ENCODE measurements around the gene TMEM139.
"Not testable (repeated sequence)": the region's sequence is repeated elsewhere in the genome, so short reads cannot be mapped to it uniquely, and the experiment has no call there.

TMEM139 gene

DNA sequence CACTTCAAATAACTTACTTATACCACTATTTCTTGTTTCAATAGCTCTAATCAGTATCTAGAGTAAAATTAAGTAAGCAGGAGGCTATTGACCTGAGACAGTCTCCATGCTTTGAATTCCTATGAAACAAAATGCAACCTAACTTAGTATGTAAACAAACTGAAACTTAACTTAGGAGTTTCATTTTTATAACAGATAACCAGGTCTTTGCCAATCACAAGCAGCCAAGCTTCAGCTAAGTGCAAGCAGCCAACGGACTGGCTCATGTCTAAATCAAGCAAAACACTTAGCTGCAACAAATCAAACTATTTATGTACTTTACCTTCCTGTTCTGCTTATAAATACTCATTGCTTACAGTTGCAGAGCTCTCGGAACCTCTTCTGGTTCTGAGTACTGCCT, 25.9 kb upstream of the TMEM139 start:
- no peak for DNase-seq (ENCODE audit: low read depth in 2 of 2)

DNA sequence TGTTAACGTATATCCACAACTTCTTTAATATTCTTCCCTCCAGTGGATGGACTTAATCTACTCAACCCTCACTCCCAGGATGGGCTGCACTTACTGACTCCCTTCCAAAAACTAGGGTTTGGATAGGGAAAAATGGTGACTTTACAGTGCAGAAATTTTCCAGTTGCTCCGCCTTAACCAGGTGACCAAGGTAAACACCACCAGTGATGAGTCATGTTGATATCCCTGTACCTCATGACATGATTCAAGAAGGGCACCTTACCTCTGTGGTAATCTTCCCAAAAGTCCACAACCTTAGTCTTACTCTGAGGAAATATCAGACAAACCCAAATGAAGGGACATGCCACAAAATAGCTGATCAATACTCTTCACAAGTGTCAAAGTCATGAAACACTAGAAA, 25.0 kb upstream of the TMEM139 start:
- DNase-seq (ENCODE audit: low read depth in 2 of 2): no peak

DNA sequence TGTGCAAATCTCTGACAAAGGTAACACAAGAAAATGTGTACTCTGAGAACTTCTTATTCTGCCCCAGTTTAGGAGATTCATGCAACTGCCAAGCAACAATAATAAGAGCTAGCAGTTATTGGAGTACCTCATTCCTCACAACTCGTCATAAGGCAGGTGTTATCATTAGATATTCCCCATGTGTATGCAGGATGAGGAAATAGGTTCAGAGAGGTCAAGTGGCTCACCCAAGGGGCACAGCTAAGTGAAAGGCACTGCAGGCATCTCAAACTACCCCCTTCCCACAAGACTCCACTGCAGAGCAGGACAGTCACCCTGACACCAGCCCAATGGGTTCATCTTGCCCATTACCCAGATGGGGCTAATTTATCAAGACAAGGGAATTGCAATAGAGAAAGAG, 22.9 kb upstream of the TMEM139 start:
- no peak for DNase-seq (ENCODE audit: low read depth in 2 of 2)

DNA sequence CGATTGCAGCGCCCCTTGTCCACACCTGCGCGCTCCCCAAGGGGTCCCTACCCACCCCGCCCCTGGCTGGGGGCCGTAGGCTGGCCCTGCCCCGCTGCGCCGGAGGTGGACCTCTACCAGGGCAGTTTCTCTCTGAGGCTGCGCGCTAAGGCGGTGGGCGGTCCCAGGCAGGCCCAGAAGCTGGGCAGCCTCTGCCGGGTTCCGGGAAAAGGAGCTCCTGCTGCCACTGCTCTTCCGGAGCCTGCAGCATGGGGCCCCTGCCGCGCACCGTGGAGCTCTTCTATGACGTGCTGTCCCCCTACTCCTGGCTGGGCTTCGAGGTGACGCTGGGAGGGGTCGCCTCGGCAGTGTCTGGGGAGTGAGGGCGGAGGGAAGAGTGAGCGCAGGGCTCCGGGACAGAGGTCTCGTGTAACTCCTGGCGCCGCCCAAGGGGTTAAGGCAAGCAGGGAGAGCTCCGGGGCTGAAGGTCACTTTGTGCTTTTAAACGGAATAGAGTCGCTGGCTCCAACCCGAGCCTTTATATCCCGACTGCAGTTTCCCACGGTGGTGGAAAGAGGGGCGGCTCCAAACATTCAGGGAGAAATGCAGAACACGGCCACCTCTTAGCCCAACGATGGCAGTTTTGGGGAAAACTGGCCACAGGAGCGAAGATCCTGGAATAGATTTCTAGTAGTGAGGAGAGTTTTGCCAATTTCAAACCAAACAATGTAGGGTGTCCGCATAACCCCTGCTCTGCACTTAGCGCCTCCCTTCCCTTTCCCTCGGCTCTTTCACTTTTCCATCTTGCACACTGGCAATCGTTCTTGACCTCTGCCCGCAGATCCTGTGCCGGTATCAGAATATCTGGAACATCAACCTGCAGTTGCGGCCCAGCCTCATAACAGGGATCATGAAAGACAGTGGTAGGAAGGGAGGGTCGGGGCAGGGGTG, 21.2 kb upstream of the TMEM139 start, which contains the start of gene GSTK1:
Gene GSTK1, plus strand, starts transcription at position 176 of the 930 bp plus-strand sequence. Its CDS starts 73 bp downstream, at position 249.
- DNase-seq (ENCODE audit: low read depth in 2 of 2): peak; percentile 34 to 54

DNA sequence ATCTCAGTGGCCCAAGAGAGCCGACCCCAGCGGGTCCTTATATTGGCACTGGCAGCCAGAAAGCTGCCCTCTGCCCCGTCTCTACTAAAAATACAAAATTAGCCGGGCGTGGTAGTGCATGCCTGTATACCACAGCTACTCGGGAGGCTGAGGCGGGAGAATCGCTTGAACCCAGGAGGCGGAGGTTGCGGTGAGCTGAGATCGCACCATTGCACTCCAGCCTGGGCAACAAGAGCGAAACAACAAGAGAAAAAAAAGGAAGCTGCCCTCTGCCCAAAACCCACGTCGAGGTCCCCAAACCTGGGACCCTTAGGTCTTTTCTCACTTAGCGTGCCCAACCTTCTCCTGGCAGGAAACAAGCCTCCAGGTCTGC, 20.6 kb upstream of the TMEM139 start:
- DNase-seq (ENCODE audit: low read depth in 2 of 2): not testable (repeated sequence)

DNA sequence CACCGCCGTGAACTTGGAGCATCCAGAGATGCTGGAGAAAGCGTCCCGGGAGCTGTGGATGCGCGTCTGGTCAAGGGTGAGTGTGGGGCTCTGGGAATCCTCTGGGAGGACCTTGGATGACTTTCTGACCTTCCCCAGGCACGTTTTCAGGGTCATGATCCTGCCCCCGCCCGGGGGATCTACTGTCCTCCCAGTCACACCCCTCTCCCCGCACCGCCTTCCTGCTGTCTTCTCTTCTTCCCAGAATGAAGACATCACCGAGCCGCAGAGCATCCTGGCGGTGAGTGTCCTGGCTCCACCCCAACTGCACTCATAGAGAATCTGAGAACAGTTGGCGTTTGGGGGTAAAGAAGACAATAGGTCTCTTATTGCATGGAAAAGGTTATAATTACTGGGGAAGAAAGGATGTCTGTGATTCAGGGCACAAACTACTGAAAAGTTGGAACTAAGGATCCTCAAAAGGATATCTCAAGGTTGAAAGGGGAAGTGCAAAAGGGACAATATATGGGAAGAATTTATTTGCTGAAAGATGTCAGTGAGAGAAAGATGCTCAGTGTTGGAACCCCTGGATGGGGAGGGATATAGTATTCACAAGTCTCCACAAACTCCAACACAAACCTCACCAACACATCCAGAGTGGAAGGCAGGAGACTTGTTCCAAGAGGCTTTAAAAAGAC, 19.6 kb upstream of the TMEM139 start:
- DNase-seq (ENCODE audit: low read depth in 2 of 2): no peak

DNA sequence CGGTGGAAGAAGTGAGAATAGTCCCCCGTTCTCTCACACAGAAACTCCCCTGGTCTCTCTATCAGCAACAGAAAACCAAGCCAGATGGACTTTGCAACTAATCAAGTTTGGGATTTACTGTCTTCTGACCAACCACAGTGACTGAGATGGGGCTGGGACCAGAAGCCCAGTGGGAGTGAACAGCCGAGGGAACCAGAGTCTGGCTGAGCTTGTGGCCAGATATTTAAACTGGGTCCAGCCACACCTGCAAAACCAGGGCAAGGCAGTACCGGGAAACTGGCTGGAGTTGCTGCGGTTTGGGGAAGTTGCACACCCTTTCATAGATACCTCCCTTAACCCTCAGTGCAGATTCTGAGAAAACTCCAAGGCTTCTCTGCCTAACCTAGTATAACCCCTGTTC, 15.5 kb upstream of the TMEM139 start:
- no peak for DNase-seq (ENCODE audit: low read depth in 2 of 2)

DNA sequence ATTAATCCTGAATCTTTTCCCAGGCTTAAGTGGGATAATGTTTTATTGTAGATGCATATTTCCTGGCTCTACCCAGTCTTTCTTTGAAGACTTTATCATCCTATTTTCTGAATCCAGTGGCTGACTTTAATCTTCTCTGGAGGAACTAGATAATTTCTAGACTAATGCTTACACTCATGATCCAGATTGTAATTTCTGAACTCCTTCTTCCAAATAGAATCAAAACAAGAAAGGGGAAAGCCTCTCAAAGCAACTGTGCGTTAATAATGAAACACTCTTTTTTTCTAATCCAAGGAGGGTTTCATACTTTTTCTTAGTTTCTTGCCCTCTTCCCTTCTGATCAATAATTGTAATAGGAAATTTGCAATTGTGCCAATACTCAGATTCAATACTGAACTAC, 13.5 kb upstream of the TMEM139 start:
- no peak for DNase-seq (ENCODE audit: low read depth in 2 of 2)

DNA sequence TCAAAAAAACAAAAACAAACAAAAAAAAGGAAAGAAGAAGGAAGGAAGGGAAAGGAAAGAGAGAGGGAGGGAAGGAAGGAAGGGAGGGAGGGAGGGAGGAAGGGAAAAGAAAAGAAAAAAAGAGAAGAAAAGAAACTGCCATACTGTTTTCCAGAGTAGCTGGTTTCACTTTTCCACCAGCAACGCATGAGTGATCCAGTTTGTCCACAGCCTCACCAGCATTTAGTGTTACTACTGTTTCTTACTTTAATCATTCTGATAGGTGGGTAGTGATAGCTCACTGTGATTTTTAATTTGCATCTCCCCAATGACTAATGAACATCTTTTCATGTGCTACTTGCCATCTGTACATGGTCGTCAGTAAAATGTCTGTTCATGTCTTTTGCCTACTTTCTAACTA, 11.9 kb upstream of the TMEM139 start:
- no peak for DNase-seq (ENCODE audit: low read depth in 2 of 2)

DNA sequence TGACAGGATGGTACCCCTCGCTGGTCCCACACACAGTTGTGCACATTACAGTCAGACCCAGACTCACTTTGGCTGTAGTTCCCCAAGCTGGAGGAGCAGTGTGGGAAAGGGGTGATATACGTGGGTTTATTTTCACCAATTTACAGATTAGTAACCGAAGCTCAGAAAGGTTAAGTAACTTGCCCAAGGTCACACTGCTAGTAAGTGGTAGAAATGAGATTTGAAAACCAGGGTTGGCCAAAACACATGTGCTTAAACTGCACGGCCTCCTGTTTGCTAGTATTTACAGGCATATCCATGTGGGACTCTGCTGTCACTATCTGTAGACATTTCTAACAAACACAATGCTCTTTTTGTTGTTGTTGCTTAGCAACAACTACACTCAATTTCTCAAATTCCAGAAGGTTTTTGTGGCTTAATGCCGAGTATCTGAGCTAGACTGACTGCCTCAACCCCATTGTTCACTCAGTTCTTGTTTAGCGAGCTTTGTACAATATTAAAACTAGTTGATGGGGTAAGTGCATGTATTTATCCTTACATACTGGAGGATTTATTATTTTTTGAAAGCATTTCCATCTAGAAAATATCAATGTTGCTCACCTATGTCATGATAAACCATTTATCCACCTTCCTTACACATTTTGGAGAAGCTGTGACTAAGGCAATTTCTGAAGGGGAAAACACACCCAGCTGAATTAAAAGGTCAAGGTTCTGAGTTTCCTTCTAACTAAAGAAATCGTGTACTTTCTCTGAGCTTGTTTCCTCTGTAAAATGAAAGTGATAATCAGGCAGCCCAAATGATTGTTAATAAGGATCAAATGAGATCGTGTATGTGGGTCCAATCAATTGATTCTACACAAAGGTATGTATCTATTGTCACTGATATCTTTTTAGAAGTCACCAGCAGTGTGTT, 5.3 kb upstream of the TMEM139 start:
- DNase-seq (ENCODE audit: low read depth in 2 of 2): no peak

DNA sequence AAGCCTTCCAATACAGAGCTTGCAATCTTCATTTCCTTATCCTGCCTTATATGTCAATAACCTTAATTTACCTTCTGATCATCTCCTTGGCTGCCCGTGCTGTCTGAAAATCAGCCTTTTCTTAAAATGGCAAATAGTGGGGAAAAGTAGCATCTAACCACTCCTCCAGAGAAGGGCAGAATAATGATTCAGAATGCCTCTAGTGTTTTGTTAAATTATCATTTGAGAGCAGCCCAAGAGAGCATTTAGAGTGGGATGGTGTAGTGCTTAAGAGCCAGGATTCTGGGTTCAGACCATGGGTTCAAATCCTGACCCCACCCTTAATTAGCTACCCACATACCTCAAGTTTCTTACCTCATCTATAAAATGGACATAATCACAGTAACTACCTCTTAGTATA, 4.6 kb upstream of the TMEM139 start:
- no peak for DNase-seq (ENCODE audit: low read depth in 2 of 2)

DNA sequence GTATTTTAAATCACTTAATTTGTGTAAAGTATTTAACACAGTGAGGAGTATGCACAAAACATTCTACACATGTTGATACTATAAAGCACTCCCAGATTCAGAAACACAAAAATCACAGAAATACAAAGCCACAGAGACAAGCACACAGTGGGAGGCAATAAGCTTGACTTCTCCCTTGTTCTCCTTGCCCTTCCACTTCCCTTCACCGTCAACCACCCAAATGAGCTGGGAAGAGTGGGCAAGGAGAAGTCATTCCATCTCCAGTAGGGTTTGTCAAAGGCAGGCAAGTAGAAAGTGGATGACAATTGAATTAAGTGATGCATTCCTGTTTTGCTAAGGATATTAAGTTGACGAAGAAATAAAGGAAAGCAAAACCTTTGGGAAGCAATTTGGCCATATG, 4.2 kb upstream of the TMEM139 start:
- no peak for DNase-seq (ENCODE audit: low read depth in 2 of 2)

DNA sequence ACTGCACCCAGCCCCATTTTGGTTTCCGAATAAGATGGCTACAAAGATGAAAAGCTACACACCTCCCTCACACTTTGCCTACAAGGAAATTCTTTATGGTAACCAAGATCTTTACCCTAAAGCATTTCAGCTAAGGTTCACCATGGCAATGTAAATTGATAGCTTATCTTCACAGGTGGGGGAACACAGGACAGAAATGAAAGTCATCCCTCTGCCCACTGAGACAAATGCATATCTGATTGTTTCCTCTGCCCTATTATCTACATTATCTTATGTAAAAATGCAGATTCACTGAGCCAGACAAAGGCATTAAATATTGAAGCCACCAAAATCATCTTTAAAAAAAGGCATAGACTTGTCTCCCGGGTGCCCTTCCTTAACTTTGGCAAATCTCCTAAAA, 3.2 kb upstream of the TMEM139 start:
- DNase-seq (ENCODE audit: low read depth in 2 of 2): no peak

DNA sequence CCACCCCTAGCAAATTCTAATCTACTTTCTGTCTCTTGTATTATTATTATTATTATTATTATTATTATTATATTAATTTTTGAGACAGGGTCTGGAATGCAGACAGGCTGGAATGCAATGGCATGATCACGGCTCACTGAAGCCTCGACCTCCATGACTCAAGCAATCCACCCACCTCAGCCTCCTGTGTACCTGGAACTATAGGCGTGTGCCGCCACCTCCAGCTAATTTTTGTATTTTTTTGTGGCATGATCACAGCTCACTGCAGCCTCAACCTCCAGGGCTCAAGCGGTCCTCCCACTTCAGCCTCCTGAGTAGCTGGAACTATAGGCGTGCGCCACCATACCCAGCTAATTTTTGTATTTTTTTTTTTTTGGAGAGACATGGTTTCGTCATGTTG, 2.6 kb upstream of the TMEM139 start:
- no peak for DNase-seq (ENCODE audit: low read depth in 2 of 2)

DNA sequence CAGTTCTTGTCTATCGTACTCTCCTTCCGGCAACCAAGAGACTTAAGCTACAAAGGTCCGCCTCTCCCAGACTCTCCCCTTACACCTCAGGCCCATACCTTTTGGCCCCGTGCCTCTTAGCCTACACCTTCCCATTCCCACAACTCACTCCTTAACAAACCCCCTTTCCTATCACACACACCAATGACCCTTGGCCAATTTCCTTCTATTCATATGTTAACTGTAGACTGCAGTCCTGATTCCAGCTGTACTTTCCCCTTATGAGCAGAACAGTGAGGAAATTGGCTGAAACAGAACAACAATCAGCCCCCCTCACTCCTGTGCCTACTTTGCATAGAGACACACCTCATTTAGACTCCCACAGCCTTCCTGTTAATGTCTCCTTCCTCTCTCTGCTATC, 1.4 kb upstream of the TMEM139 start:
- DNase-seq (ENCODE audit: low read depth in 2 of 2): no peak

DNA sequence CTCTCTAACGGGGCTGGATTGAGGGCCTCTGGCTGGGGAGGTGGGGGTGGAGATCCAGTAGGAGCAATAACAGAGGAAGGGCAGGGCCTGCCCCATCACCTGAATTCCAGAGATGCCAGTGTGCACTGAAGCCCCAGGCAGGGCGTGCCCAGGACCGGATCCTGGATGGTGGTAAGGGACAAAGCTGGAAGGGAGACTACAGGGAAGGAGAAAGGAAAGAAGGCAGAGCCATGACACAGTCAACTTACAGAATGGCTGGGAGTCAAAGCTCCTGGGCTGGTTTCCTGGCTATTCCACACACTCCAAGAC, 666 bp downstream of the TMEM139 start:
- DNase-seq (ENCODE audit: low read depth in 2 of 2): no peak

DNA sequence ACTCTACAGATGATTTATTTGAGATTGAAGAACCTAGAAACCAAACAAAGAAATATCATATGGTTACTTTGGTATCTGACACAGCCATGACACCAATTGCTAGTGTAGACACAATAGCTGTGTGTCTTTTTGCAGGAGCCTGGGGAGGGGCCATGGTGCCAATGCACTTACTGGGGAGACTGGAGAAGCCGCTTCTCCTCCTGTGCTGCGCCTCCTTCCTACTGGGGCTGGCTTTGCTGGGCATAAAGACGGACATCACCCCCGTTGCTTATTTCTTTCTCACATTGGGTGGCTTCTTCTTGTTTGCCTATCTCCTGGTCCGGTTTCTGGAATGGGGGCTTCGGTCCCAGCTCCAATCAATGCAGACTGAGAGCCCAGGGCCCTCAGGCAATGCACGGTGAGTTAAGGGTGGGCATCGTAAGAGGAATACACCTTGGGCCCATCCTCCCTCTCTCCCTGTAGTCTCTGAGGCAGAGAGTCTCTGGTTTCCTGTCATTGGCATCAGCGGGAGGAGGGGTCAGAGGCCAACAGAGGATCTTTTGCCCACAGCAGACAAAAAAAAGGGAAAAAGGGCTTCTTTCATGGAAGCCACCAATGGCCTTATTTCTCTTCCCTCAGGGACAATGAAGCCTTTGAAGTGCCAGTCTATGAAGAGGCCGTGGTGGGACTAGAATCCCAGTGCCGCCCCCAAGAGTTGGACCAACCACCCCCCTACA, 1.2 kb downstream of the TMEM139 start:
- no peak for DNase-seq (ENCODE audit: low read depth in 2 of 2)

DNA sequence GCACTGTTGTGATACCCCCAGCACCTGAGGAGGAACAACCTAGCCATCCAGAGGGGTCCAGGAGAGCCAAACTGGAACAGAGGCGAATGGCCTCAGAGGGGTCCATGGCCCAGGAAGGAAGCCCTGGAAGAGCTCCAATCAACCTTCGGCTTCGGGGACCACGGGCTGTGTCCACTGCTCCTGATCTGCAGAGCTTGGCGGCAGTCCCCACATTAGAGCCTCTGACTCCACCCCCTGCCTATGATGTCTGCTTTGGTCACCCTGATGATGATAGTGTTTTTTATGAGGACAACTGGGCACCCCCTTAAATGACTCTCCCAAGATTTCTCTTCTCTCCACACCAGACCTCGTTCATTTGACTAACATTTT, 1.7 kb downstream of the TMEM139 start:
- DNase-seq (ENCODE audit: low read depth in 2 of 2): no peak

DNA sequence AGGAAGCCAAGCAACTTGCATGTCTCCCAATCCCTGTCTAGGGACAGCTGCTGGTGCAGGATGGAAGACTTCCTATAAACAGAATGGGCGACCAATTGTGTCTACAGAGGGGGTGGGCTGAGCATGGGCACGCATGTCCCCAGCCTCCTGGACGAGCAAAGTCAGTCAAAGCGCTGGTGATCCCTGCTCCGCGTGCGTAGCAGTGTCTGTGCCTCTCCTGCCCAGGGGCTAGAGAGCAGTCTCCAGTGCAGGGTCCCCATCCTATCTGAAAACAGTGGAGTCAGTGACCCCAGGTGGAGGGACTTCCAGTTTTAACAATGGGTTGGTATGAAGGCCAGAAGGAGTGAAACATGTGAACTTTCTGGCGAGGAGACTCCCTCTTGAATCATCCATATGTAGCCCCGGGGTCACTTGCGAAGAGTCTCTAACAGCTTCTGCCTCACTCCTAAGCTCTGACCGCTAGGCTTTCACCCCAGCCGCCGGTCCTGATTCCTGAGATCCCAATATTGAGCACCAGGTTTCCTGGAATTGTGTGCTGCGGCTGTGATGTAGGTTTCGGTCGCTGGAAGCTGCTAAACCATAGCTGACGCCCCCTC, 2.7 kb downstream of the TMEM139 start:
- no peak for DNase-seq (ENCODE audit: low read depth in 2 of 2)

DNA sequence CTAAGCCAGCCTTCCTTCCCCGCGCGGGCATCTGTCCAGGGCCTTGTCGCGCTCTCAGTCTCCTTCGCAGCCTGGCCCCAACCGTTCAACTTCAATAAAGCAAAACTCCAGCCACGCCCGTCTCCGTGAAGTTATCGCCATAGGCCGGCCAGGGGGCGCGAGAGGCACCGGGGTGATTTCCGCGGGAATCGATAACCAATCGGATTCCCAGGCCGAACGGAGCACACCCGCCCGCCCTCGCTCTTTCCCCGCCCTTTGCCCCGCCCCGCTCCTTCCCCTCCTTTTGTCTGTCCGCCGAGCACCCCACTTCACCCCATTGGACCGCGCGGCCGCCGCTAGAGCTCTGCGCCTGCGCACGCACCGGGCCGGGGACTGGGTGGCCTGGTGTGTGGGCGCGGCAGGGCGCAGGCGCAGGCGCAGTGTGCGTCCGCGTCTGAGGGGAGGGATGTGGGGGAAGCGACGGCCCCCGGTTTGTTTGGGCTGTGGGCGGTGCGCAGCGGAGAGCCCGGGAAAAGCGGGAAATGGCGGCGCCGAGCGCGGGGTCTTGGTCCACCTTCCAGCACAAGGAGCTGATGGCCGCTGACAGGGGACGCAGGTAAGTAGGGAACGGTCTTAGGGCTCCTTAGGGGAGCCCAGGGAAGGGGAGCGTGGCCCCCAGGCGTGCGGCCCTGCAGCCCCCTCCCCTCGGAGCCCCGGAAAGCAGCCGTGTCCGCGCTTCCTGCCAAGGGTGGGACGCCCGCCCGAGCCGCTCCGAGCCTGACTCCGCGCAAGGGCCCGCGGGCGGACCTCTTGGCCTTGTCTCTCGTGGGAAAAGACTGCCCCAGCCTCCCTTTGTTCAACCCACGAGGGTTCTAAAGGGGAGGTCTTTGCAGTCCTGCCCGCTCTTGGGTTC, 3.4 kb downstream of the TMEM139 start, which contains the start of gene CASP2:
Gene CASP2, plus strand, starts transcription at position 417 of the 892 bp plus-strand sequence. Its CDS starts 105 bp downstream, at position 522.
- peak; percentile 97 to 98 for DNase-seq (ENCODE audit: low read depth in 2 of 2)
